Stimulated activated naive CD4-positive, alpha-beta T cell (primary cell): ENCODE measurements around the gene DLL1.

Experiments
- DNase-seq, 6 experiments: peaks; one replicate each; lab custom pipeline; 2025; lab: John Stamatoyannopoulos, UW

The DLL1 gene

DNA sequence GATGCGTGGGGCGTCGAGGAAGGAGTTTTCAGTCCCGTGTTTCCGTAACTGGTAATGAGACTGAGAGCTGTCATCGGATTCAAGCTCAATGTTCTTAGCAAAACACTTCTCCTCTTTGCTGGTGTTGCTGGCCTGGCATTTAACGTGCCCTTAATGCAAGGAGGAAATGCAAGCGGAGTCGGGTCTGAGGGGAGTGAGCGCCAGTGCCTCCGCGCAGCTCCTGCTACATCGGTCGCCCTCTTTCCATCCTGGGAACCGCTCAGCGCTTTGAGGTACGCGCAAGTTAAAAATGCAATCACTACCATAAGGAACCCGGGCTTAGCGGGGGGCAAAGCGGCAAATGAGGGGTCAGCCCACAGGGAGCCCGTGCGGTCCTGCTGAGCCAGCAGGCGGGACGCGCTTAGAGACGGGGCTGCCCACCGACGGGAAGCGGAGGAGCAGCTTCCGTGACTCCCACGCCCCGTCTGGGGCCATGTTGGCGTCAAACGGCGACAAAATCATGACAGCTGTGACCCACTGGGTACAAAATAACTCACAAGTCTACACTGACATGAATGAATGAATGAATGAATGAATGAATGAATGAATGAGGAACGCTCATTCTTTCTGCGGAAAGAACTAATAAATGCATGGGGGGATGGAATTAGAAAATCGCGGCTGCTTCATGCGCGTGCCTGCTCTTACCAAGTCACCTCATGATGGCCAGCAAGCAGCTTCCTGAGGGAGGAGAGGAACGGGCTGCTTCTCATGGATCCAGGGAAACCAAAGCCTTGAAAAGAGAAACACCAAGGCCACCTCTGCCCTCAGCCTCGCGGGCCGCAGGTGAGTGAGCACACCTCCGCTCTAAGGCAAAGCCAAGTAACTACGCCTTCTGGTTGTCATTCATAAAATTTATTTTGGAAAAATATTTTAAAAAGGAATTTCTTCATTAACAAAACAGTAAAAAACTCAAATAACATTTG is 9.3 kb downstream of the DLL1 start:
- DNase-seq = no peak

DNA sequence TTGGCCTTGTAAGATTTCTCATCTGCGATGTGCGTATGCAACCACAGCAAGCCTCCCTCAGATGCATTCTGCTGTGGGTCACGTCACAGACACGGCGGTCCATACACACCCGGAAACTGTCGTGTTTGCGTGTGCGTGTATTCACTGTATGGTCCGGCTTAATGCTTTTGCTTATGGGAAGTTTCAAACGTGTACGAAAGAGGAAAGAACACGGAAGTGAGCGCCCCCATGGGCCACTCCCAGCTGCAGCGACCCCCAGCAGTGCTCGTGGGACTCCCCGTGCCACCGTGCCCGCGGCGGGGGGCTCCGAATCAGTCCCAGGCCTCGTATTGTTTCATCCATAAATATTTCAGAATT is 10.2 kb downstream of the DLL1 start:
- DNase-seq = peak in 2 of 6 experiments; percentile 39 to 50

- DNase-seq = peak; percentile 11 to 68 (median 54)
Observed at GRCh38 chr6:170279977-170280688, 10.7 kb downstream of the DLL1 start.

DNA sequence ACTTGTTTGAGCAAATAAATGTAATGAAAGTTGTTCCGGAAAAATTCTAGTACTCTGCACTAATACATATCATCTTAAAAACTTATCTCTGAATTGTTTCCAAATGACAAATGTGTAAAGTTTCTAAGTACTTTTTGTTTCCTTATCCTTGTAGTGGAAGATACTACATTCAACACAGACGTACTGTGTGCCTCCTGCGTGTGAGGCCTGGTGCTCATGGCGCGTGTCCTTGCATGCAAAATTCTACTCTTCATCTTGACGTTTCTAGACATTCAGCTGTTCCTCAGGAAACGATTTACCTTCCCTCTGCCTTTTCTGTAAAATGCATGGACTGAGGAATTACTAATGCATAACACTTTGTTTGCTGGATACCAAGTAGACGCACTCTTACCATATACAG is 11.5 kb downstream of the DLL1 start:
- DNase-seq = no peak

GRCh38 chr6:170278743-170279094 is 12.2 kb downstream of the DLL1 start:
- DNase-seq = peak in 2 of 6 experiments; percentile 13 to 42

DNA sequence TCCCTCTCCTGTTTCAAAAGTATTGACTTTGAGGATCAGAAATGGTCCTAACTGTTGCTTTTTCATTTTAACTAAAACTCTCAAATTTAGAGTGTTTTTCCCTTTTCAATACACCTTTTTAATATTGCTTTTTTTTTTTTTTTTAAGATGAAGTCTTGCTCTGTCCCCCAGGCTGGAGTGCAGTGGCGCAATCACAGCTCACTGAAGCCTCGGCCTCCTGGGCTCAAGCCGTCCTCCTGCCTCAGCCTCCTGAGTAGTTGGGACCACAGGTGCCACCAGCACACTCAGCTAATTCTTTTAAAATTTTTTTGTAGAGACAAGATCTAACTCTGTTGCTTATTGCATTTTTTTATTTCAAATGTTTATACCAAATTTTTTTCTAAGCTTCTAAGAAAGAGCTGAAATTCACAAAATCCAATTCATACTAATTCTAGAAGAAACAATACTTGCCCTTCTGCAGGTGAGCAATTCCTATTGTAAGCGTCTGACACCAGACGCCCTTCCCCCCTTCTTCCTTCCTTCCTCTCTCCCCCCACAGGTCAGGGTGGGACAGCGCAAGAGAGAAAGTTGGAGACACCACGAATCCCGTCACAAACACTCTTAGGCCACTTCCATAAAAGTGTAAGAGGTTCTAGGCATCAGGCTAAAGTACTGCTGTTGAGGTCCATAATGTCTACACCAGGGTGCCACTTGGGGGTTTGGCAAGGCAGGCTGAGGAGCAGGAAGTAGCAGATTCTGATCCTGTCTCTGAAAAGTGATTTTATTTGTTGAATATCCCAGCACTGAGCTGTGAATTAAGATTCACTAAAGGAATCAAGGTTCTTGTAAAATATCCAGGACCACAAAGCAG is 12.8 kb downstream of the DLL1 start:
- peak in 1 of 6 experiments; percentile 42 for DNase-seq

- no peak for DNase-seq
Observed at GRCh38 chr6:170276369-170277057, 14.4 kb downstream of the DLL1 start.

- no peak for DNase-seq
Observed at GRCh38 chr6:170274713-170275560, 15.9 kb downstream of the DLL1 start.

DNA sequence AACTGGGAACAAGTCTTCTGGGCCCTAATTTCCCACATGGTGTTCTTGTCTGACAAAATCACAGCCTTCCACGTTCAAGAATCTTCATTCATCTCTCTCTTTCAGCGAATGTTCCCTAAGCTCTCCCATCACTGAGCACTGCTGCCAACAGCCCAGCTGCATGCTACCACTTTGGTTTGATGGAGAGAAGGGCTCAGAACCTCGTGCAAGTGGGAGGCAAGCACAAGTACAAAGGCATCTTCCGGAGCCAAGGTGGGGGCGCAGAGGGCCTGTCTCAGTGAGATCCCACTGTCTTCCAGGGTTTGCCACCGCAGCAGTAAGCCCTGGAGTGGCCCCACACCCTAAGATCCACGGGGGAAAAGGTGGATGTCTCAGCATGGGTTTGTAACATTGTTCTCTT is 17.2 kb downstream of the DLL1 start:
- no peak for DNase-seq

- DNase-seq = no peak
Observed at GRCh38 chr6:170273191-170273590, 17.7 kb downstream of the DLL1 start.

DNA sequence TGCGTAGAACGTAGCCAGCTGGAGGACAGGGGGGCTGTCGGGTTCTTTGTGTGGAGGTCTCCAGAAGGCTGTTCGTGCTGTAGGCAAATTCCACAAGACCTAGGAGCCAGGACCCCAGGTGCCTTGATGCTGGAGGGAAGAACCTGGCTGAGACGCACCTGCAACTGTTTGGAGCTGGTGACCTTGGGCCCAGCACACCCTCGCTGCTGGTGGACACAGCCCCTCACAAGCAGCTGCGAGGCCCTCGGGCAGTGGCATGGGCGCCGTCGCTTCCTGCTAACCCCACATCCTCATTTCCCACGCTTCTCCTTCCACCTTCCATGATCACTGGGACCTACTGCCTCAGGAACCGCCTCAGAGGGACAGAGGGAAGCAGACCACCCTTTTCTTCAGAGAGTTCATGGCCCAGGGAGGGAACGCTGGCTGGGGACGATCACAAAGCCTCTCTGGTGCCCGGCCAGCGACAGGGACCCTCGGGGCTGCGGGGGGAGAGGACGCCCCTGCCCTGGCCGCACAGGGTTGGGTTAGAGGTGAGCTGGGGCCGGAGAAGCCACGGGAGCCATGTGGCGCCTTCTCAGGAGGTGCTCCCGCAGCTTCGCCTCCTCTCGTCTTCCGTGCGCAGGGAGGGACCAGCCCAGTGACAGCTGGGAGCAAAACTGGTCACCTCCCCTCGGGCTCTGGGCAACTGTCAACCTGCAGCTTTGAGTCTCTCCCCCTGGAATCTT is 18.4 kb downstream of the DLL1 start:
- no peak for DNase-seq

GRCh38 chr6:170271771-170272314 is 19.0 kb downstream of the DLL1 start:
- peak; percentile 43 to 85 (median 76) for DNase-seq

DNA sequence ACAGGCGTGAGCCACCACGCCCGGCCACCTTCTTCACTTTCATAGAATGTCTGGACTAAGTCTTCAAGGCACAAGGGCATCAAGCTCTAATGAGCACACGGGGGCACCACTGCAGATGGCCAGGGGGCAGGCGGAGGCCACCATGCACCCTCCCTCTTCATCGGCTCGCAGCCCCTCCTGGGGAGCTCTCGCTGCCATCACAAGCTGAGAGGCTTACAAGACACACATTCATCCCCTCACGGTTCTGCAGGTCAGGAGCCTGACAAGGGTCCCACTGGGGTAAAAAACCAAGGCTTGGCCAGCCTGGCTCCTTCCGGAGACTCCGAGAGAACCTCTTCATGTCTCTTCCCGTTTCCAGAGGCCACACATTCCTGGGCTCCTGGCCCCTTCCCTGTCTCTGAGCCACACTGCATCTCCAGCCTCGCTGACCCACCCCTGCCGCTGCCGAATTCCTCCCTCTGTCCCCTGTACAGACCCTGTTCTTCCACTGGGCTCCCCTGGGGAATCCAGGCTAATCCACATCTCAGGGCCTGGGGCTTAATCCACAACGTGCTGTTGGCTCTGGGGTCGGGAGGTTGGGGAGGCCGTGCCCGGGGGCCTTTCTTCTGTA is 19.8 kb downstream of the DLL1 start:
- no peak for DNase-seq

DNA sequence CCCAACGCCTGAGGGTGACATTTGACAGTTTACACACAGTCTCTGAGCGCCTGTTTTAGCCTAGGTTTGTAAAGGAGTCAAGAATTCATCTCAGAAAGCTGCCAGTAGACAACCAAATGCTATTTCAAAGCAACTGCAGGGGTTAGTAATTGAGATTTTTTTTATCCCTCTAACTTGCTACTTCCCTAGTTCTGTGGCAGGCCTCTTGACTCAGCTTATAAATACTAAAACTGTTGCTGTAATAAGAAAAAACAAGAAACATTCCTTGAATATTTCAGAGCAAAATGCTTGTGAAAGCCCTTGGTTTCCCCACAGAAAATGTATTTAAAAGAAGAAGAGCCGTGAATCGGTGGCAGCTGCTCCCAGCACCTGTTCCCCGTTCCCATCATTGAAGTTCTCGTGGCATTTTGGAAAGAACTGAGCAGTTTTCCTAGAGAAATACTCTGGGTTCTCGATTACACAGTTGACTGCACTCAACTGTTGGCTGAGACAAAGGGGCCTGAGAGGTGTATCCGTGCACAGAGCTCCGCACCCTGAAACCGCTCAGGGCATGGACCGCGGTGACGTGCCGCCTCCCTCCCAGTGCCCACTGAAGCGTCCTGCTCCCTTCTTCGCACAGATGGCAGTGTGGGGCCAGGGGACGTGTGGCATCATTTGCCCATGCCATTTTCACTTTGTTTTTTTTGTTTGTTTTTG is 20.9 kb downstream of the DLL1 start:
- DNase-seq = no peak

DNA sequence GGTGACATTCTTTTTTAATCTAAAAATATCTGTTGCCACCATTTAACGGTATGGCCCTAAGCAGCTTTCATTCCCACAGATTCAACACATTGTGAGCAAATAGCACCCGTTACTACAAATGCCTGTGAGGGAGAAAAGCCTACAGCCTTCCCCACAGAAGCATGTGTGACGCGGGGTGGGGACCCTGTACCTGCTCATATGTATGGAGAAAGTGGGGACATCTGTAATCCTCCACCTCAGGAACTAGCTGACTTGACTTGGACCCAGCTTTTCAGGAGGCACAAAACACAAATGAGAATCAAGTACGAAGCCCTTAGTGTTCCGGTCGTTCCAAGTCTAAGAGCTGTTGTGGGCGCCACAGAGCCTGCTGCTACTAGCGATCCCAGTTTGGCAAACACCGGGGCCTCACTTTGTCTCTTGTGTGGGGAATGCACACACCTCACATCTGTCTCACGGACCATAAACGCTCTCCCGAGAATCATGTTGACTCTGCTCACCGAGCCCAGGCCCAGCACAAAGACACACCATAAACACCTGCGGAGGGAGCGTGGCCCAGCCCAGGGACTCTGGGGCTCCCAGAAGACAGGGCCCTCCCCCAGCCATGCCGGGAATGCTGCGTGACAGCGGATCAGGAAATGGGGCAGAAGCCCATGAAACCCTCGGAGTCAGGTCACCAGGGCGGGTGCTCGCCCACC is 21.6 kb downstream of the DLL1 start:
- DNase-seq = no peak

GRCh38 chr6:170268216-170269129 is 22.4 kb downstream of the DLL1 start:
- no peak for DNase-seq

DNA sequence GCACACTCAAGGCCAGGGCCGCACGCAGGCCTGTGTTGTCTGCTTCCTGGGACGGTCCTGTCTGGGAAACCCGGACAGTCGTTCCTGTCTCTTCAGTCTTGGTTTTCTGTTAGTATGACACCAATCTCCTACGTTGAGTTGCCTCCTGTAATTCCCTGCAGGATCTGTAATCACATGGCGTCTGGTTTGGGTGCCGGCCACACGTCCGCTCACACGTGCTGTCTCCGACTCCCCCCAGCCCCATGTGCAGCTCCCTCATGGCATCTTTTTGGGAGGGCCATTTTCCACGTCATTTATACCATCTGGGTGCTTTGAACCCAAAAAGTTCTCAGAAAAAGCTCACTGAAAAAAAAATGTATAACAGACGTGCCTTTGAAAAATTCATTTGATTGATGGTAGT is 23.2 kb downstream of the DLL1 start:
- DNase-seq = no peak
